Skin of body (tissue), 2 donors: ENCODE results near the gene CACNA2D2. TPM values are rescaled to one million over a fixed set of nuclear protein-coding genes. Genes with fewer than 3 reads are reported as not detected.

Experiments
- DNase-seq: peaks from one replicate; lab custom pipeline; 2025; lab: John Stamatoyannopoulos, UW
- total RNA-seq: library from RNA; depleted of rRNA; stranded (reverse); fragments of >200 nt; gene quantifications from one replicate; pipeline ENCODE4 v1.2.3, GENCODE V29; 2014

CACNA2D2 gene
- total RNA-seq, 1 donor from 2014 or later = 1.4 TPM

DNA sequence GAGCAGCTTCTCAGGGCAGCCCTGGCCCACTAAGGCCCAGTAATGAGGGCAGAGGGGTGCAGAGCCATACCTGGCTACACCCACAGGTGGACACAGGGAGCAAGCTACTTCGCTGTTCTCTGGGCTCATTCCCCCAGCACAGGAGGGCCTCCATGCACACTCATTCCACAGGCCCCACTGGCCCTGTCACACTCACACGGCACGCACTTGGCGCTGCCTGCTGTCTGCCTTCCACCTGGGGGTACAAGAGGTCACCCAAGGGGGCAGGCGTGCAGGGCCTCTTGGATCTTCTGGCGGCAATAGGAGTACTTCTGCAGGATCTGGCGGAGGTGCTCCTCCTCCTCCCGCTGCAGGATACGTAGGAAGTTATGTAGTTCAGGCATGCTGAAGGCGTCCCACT is 173.1 kb downstream of the CACNA2D2 start:
- DNase-seq = no peak

DNA sequence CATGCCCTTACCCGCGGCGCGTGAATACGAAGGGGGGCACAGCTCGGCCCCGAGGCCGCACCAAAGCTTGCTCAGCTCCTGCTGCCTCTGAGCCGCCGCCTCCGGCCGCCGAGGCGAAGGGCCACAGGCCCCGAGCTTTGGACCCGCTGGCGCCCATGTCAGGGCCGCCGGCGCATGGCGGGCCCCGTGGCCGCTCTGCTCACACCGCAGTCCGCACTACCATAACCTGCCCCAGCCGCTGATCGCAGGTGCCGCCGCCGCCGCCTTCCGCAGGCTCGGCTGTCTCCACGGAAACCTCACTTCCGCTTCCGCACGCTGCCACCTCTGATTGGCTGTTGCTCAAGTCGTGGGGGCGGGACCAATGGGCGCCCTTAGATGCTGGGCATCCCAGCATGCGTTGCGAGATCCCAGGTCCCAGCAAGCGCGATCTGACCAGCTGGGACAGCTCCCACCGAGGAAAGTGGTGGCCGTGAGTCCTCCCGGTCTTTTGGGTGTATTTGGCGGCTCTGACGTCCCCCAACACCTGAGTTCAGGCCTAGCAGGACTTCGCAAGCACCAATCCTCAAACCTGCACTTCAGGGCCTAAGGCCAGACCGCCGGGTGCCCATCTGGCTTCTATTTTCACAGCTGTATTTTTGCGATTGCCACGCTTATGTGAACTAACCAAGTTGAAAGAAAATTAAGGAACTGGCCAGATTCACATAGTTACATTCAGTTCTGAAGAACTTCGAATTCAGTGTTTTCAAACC is 175.3 kb downstream of the CACNA2D2 start, which contains the start of gene TUSC2:
Gene TUSC2, minus strand, starts transcription at position 281 of the 749 bp plus-strand sequence. Its CDS starts 124 bp downstream, at position 157.
- DNase-seq = peak; percentile 90

- no peak for DNase-seq
These were observed 176.3 kb downstream of the CACNA2D2 start for GRCh38 chr3:50327129-50327528.

DNA sequence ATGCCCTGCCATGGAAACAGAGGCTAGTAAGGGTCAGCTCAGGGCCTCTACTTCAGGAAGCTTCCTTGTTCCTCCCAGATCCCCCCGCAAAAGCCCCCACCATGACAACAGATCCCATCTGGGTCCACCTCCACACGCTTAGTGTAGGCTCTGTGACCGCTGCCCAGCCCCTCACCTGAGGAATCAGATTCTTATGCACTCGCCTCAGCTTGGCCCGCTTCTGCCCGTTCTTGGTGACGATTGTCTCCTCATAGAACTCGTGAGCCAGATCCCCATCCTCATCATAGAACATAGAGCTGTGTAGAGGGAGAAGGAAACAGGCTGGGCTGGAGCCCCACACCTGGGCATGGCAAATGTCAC is 177.3 kb downstream of the CACNA2D2 start:
- no peak for DNase-seq

- DNase-seq = no peak
These were observed 177.8 kb downstream of the CACNA2D2 start for GRCh38 chr3:50325497-50326181.

DNA sequence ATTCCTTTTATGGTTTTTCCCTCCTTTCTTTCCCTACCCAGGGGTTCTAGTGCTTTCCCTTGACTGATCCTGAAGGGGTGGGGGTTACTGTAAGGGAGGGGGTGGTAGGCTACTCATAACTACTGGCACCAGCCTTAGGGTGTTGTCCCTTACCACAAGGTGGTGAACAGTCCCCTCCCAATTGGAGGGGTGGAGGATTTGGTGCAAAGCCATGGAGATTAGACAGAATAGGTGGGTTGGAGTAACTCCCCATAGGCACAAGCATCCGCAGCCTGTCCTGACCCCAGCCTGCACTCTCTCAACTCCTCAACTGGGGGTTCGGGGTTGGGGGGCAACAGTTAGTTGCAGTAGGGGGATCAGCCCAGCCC is 178.3 kb downstream of the CACNA2D2 start:
- no peak for DNase-seq

DNA sequence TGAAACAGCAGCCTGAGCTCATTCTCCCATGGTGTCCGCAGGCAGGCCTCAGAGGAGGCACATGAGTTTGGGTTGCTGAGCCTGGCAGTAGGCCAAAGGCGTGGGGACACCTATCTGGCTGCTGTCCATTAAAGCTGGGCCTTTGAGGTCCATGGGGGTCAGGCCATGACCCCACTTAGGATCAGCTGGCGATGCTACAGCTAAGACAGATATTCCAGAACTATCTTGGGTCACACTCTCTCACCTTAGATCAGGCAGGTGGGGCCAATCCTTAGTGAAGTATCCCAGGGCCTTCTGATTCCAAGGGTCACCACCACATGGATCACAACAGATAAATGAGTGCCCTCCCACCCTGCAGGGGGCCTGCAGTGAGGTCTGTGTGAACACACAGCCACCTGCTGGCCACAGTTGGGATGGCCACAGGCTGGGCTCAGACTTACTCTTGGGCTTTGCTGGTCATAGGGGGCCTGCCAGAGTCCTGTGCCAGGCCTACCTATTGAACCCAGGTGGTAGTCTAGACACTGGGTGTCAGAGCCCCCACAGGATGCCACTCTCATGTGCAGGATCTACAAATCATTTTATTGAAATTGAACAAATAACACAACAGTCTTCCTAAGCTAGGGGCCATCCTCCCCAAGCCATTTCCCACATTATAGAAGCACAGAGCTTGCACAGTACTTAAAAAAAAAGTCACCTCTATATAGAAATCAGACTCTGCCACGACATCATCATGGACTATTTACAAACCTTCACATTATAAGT is 178.9 kb downstream of the CACNA2D2 start:
- DNase-seq = no peak

GRCh38 chr3:50323614-50324199 is 179.7 kb downstream of the CACNA2D2 start:
- peak; percentile 23 for DNase-seq

DNA sequence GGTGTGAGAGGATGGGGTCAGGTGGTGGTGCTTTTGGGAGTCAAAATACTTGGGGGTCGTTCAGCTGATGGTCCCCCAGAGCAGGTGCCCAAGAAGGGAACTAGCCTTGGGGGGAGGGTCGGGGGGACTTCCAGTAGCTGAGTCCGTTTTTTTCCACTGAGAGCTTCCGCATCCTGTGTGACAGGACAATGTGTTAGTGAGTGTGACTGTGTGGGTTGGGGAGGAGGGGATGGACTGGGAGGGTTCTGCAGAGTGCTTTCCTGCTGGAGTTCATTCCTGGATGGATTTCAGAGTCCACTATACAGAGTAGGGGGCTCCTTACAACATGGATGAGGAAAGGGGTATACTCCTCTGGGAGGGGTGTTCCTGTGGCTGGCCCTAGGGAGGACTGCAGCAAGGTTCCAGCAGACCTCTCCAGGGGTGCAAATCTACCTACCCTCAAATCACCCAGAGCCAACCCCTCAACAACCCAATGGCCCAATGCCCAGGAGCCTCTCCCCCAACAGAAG is 180.3 kb downstream of the CACNA2D2 start:
- peak; percentile 49 for DNase-seq

DNA sequence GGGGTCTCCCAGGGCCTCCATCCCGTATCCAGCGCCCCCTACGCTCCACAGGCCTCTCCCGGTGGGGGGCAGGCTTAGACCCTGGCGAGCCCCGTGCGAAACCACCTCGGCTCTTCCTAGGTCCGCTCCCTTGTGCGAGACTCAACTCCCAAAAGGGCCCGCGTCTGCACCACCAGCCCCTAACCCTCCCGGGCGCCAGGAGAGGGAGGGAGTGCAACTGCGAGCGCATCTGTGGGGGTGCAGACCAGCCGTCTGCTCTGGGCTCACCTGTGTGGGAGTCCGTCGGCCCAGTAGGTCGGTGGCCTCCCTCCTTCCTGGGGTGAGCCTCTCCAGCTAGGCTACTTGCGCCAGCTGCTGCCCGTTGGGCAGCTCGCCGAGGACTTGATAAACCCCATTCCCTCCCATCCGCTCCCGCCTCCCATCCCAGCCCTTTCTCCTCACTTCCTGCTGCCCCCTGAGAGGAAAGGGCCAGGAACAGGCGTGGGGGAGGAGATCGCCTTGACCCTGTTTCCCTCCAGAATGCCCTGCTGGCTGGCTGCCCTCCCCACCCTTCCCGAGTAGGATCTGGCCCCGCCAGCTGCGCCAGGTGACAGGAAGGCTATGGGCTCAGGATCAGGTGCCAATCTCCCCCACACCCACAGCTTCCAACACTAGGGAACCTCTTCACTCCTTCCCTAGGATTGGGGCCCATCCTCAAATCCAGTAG is 180.9 kb downstream of the CACNA2D2 start, which contains the start of gene HYAL2:
Gene HYAL2, minus strand, starts transcription at position 360 of the 706 bp plus-strand sequence. CDS start 2,256 bp downstream, outside the sequence.
- peak; percentile 49 for DNase-seq

DNA sequence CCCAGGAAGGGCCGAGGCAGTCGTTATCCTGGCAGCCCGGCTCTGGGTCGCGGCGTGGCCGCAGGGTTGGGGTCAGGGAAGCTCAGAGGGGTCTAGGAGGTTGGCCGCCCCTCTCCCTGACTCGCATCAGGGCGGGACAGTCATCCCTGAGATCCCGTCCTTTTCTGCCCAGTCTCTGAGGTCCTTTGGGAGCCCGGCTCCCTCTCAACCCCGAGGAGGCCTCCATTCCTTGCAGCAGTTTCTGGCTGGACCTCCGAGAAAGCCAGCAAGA is 181.4 kb downstream of the CACNA2D2 start:
- DNase-seq = no peak

DNA sequence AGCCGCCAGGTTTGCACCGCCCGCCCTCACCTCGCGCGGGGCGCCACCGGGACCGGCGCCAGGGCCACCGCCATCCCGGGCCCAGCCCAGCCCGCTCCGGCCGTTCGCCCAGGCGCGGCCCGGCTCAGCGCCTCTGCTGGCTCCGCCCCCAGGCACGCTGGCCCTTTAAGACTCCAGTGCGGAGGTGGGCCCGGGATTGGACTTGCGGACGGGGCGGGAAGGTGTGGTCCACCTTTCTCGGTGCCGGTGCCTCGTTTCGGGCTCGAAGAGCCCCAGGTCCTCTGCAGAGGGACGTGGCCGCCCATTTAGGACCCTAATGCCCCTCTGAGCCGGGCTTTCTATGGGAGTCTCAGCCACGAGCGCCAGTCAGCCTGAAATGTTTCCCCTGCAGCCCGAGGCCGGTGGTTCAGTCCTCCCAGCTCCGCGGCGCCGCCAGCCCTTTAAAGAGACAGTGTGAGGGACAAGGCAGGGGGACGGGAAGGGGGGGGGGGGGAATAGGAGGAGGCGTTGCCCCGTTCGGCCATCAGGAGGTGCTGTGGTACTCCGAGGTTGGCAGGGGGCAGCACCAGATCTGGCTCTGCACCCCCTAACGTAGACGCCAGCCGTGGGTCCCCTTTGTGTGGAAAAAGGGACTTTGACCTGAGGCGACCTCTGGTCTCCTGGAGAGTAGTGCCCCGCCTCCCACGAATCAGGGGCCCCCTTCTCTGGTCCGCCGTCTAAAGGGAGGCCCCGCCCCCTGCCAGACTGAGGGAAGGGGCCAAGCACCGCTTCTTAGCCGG is 181.9 kb downstream of the CACNA2D2 start:
- peak; percentile 89 for DNase-seq

GRCh38 chr3:50320853-50321335 is 182.5 kb downstream of the CACNA2D2 start:
- DNase-seq = peak; percentile 58

DNA sequence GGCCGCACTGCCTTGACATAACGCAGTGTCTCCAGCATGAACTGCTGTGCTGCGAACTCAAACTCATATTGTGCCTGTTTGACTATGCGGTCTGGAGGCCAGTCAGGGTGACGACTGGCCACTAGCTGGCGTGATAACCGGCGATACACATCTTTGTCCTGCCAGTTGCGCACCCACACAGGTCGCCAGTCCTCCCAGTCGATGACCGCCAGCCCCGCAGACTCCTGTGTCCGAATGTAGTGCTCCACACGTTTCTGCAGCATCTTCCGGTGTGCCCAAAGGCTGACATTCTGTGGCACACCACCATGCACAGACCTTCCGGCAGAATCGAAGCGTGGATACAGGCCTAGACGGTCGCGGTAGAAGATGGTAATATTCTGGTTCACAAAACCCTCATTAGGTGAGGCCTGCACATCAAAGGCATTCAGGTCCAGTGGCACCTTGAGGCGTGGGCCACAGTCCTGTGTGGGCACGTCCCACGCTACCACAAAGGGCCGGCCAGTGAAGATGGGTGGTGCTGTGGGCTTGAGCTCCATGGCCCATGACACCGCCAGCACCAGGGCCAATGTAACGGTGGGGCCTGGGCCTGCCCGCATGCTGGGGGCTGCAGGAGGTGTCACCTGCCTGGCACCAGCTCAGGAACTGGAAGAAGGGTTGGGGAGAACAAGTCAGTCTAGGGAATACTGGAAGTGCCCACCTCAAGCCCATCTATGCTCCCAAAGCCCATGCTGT is 183.4 kb downstream of the CACNA2D2 start:
- DNase-seq = no peak

DNA sequence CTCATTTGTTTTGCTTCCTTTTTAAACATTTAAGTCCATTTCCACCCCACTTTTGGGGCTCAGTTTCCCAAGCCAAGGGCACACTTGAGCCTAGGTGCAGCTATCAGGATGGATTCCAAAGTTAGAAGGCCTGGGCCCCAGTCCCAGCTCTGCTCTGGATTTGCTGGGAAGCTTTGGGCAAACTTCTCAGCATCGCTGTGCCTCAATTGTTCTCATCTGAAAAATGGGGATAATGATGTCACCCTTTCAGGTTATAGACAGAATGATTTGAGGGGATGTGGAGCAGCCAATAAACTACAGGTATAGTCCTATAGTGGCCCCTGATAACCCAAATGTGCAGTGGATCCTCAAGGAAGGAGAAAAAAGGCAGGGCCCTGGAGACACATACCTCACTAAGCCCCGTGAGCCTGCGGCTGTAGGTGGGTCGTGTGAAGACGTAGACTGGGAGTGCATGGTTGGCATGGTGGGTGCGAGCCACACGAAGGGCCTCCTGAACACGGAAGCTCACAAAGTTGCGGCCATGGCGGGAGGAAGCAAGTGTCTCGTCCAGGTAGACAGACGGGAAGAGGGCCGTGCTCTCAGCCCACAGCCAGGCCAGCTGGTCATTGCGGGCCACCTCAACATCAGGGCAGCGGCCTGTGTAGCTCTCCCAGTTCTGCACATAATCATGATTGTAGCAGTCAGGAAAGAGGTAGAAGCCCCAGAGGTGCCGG is 184.1 kb downstream of the CACNA2D2 start:
- DNase-seq = no peak

- DNase-seq = no peak
These were observed 184.8 kb downstream of the CACNA2D2 start for GRCh38 chr3:50318615-50319014.

GRCh38 chr3:50318163-50318562 is 185.3 kb downstream of the CACNA2D2 start:
- DNase-seq = no peak

- no peak for DNase-seq
These were observed 186.1 kb downstream of the CACNA2D2 start for GRCh38 chr3:50317300-50317699.
